ENCODE results near the gene CCL14. TPM values are rescaled to one million over a fixed set of nuclear protein-coding genes. Genes with fewer than 3 reads are reported as not detected.
"Not testable (repeated sequence)": the region's sequence is repeated elsewhere in the genome, so short reads cannot be mapped to it uniquely, and the experiment has no call there.

Gene CCL14
- polyA plus RNA-seq (ENCODE audit: insufficient read length in 4 of 4): 10 to 100 TPM; 14.6 to 23.0 (median 18.3) TPM

- DNase-seq (ENCODE audit: low read depth in 4 of 4, low spot score in 2 of 4): no peak
Observed at GRCh38 chr17:35986643-35987042, at the start of gene CCL14. CCL14 (minus strand) TSS chr17:35986729; CDS start chr17:35986649, 80 bp downstream.

DNA sequence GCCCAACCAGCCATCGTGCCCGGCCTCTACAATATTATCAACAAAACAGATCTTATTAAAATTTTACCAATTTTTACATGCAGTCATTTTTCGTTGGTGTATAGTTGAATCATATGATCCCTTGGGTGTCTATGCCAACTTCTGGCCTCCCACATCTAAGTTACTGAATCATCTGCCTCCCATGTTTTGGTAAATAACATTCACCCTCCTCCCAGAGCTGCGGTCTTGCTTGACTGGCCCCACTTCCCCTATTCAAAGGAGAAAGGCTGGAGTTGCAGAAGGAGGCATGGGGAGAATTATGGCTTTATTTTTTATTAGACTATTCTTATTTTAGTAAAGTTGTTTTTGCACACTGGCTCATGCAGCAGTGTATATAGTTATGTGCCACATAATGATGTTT is 49.7 kb upstream of the CCL14 start:
- no peak for DNase-seq (ENCODE audit: low read depth in 4 of 4, low spot score in 2 of 4)

- DNase-seq (ENCODE audit: low read depth in 4 of 4, low spot score in 2 of 4): no peak
Observed at GRCh38 chr17:36034127-36034526, 47.6 kb upstream of the CCL14 start.

- DNase-seq (ENCODE audit: low read depth in 4 of 4, low spot score in 2 of 4): no peak
Observed at GRCh38 chr17:36030956-36031355, 44.4 kb upstream of the CCL14 start.

DNA sequence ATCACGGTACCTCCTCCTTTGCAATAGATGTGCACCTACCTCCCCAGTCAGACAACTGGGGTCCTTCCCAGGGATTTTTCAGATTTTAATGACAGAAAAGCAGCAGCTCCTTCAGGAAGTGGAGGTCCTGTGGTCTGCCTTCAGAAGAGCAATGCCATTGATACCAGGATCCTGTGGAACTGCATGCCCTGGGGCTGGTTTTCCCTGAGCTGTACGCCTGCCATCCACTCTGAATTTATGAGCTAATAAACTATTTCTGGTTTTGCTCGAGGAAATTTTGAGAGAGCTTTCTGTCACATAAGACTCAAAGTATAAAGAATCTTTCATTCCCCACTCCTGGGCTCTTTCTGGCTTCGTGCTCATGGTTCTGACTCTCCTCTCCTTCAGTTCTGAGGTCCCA is 41.2 kb upstream of the CCL14 start:
- DNase-seq (ENCODE audit: low read depth in 4 of 4, low spot score in 2 of 4): no peak

GRCh38 chr17:36024106-36024869 is 37.8 kb upstream of the CCL14 start:
- no peak for DNase-seq (ENCODE audit: low read depth in 4 of 4, low spot score in 2 of 4)

DNA sequence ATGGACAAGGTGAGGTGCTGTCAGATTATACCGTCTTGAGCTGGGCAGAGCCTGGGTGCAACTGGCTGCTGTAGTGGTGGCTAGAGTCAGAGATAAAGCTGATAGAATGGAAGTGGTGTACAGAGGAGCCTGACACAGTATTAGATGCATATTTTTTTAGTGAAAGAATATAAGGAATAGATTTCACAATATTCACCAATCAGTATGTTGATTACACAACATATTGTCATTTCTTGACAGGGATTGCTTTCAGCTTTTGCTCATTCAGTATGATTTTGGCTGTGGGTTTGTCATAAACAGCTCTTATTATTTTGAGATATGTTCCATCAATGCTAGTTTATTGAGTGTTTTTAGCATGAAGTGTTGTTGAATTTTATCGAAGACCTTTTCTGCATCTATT is 32.9 kb upstream of the CCL14 start:
- no peak for DNase-seq (ENCODE audit: low read depth in 4 of 4, low spot score in 2 of 4)

DNA sequence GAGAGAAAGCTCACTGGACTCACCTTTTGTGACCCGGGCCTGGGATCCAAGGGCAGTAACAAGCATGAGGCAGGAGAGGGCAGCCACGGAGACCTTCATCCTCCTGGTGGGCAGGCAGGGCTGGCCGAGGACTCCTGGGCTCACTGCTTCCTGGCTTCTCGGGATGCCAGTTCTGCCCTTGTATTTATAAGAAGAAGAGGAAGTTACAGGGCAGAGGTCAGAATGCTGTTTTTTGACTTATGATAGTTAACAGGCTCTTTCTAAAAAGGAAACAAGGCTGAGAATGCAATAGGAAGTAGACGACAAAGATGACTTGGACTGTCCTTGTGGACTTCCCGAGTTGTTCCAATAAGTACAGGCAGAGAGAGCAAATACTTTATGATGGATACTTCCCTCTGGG is 31.3 kb upstream of the CCL14 start, which contains the start of gene CCL23:
TSS of gene CCL23 (minus strand) at position 174 of the 400 bp plus-strand sequence. CDS start at position 99, 75 bp downstream.
- DNase-seq (ENCODE audit: low read depth in 4 of 4, low spot score in 2 of 4): no peak

GRCh38 chr17:36016555-36016954 is 30.0 kb upstream of the CCL14 start:
- DNase-seq (ENCODE audit: low read depth in 4 of 4, low spot score in 2 of 4): no peak

GRCh38 chr17:36015895-36016294 is 29.4 kb upstream of the CCL14 start:
- DNase-seq (ENCODE audit: low read depth in 4 of 4, low spot score in 2 of 4): not testable (repeated sequence)

DNA sequence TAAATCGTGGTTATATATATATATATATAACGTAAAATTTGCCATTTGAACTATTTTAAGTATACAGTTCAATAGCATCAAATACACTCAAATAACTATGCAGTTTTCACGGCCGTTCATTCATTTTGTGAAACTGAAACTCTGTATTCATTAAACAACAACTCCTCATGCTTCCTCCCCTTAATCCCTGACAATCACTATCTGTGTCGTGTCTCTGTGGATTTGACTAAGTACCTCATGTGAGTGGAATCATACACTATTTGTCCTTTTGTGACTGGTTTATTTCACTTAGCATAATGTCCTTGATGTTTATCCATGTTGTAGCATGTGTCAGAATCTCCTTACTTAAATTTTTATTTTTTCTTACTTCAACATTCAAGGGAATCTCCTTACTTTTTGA is 28.4 kb upstream of the CCL14 start:
- DNase-seq (ENCODE audit: low read depth in 4 of 4, low spot score in 2 of 4): no peak

DNA sequence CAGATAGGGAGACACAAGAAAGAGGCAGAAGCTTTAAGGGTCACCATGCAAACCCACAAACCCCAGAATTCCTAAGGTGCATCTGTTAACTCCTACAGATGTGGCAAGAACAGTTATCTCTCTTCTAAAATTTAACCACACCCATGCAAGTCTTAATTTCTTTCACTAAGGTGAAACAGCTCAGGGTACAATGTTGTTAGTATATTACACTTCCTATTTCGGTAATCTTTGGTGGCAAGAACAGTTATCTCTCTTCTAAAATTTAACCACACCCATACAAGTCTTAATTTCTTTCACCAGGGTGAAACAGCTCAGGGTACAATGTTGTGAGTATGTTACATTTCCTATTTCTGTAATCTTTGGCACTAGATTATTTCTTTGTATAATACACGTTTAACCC is 24.7 kb upstream of the CCL14 start:
- DNase-seq (ENCODE audit: low read depth in 4 of 4, low spot score in 2 of 4): no peak

DNA sequence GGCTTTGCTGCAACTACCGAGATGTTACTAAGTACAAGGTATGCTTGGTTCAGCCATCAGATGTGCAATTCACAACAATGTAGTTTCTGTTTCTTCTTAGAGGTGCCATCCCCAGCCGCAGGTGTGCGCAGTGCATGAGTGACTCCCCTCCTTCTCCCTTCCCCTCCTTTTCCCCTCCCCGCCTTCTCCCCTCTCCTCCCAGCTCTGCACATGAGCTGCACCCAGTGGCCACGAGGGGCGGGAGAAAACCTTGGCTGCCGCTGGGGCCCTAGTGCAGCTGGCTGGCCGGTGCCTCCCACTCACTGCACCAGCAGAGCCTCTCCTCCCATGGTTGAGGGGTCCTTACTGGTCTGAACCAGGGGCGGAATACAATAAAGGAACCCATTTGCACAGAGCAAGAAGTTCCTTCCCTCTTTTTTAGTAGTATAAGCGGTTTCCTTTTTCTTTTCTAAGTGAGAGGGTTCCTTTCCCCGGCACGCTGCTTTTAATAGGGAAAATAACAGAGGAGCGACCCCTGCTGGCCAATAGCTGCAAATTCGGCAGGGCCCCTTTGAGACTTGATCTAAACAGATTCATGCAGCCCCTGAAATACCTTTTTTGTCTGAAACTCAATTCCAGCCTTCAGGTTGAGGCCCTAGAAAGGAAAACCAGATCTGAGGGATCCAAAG is 22.6 kb upstream of the CCL14 start:
- no peak for DNase-seq (ENCODE audit: low read depth in 4 of 4, low spot score in 2 of 4)

DNA sequence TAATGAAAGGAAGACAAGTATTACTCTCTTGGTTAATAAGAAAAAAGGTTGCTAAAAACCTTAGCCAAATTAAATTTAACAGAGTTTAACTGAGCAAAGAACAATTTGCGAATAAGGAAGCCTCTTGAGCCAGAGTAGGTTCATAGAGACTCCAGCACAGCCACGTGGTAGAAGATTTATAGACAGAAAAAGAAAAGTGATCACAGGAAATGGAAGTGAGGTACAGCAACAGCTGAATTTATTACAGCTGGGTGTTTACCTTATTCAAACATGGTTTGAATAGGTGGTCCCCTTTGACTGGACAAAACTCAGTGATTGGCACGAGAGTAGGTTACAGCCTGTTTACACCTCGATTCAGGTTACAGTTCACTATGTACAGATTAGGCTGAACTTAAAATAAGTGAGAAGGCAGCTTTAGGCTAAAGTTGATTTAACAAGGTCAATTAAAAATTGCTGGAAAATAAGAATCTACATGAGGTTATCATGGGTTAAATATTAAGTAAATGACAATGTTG is 18.1 kb upstream of the CCL14 start:
- DNase-seq (ENCODE audit: low read depth in 4 of 4, low spot score in 2 of 4): peak in 2 of 4 donors; percentile 21 to 27

DNA sequence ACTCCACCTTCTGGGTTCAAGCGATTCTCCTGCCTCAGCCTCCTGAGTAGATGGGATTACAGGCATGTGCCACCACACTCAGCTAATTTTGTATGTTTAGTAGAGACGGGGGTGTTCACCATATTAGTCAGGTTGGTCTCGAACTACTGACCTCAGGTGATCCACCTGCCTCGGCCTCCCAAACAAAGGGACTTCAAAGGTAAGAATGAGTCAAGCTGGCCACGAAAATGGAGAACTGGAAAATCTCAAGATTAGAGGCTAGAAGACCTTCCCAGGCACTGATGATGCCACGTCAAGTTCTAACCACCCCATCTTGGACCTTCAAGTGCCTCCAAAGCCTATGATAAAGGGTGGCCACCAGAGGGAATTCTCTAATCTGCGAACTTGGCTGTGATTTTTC is 16.1 kb upstream of the CCL14 start:
- DNase-seq (ENCODE audit: low read depth in 4 of 4, low spot score in 2 of 4): no peak

DNA sequence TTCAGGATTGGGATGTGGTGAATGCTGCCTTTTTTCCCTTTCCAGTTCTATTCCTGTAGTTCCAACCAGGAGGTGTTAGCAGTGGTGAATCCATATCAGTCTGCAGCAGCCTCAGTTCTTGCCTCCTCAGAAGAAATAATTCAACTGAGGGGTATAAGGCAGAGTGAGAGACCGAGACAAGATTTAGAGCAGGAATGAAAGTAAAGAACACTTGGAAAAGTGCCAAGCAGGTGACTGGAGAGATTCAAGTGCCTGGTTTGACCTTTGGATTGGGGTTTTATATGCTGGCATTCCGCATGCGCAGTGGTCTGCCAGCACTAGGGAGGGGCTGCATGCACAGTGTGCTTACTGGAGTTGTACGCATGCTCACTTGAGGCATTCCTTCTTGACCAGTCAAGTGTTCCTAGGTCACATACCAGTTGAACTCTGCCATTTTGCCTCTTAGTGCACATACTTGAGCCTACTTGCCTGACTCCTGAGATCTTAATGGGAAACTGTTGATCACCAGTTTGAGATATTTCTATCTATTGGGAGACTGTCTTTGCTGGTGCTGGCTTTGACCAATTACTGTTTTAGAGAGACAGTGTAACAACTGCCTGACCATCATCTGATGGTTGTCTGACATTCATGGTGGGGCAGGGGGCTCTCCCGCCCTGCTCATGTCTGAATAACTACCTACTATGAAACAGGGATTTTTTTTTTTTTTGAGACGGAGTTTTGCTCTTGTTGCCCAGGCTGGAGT is 15.5 kb upstream of the CCL14 start:
- DNase-seq (ENCODE audit: low read depth in 4 of 4, low spot score in 2 of 4): peak in 2 of 4 donors; percentile 44 to 50

DNA sequence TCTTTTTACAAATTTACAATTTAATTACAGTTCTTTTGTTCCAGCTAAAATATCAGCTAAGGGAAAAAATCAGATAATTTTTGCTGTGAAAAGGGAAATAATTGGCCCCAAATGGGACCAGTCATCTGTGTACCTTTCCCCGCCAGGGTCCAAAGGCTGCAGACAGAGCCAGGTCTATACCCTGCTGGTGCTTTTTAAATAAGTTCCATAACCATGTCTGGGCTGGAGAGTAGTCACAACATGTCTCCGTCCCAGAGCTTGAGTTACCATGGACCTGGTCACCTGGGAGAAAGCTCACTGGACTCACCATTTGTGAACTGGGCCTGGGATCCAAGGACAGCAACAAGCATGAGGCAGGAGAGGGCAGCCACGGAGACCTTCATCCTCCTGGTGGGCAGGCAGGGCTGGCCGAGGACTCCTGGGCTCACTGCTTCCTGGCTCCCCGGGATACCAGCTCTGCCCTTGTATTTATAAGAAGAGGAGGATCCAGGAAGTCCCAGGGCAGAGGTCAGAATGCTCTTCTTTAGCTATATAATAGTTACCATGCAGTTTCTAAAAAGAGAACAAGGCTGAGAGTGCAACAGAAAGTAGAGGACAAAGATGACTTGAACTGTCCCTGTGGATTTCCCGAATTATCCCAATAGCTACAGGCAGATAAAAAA is 14.7 kb upstream of the CCL14 start, which contains the start of gene CCL15:
TSS of gene CCL15 (minus strand) at position 444 of the 662 bp plus-strand sequence. CDS start at position 383, 61 bp downstream.
- DNase-seq (ENCODE audit: low read depth in 4 of 4, low spot score in 2 of 4): no peak

DNA sequence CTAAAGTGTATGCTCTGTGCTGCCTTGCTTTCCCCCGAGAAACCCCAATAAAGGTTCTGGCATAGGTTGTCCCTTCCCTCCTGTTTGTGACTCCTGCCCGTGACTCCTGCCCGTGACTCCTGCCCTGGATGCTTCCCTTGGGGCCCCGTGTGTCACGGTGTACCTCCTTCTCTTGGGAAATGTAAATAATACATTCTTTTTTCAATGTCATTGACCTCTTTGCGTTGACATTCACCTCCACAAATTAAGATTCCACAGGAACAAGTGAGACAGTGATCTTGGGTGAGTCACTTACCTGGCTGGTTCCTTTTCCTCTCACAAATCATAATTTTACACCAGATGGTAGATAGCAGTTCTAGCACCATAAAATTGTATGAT is 14.2 kb upstream of the CCL14 start:
- no peak for DNase-seq (ENCODE audit: low read depth in 4 of 4, low spot score in 2 of 4)

- DNase-seq (ENCODE audit: low read depth in 4 of 4, low spot score in 2 of 4): no peak
Observed at GRCh38 chr17:35998756-35999155, 12.2 kb upstream of the CCL14 start.

GRCh38 chr17:35998018-35998545 is 11.6 kb upstream of the CCL14 start:
- no peak for DNase-seq (ENCODE audit: low read depth in 4 of 4, low spot score in 2 of 4)

Data from left renal cortex interstitium (tissue), 4 donors.